GM12891 (cell line): ENCODE results near the gene PMS2.

Source experiments
- POLR2A ChIP-seq: IDR thresholded peaks from 2 replicates; pipeline ENCODE4 v1.6.1; 2011; ENCODE audit warnings: low read depth, low read length, control low read depth
- POLR2AphosphoS5 ChIP-seq: IDR thresholded peaks from 2 replicates; pipeline ENCODE4 v1.6.1; 2011; ENCODE audit warnings: low read depth, low read length, control low read depth
- SPI1 ChIP-seq: IDR thresholded peaks from 2 replicates; pipeline ENCODE4 v1.6.1; 2011; ENCODE audit warnings: low read depth, low read length, control low read depth

DNA sequence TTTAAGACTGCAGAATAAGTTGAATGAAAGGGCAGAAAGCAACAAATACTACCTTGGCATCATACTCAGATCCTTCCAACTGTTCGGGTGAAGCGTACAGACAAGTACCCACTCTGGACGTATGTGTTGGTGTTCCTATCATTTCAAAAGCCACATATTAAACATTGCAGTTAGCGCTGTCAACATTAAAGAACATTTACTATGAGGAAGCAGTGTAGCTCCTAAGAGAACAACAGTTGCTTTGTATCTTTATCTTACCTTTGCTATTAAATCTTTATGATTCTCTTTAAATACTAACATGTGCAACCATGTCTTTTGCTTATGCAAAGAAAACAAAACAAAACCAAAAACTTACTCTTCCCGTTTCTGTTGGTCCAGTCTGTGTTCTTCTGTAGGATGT lies 19.7 kb upstream of the PMS2 start:
- no peak for TF ChIP-seq POLR2A
- TF ChIP-seq POLR2AphosphoS5 = no peak
- no peak for TF ChIP-seq SPI1
